GM12878 (cell line): ENCODE results near the gene PDXDC1. TPM values are rescaled to one million over a fixed set of nuclear protein-coding genes. Genes with fewer than 3 reads are reported as not detected.
A peak's percentile ranks its signal among the peaks of the same experiment; 100 is the strongest.
"Not testable (repeated sequence)": the region's sequence is repeated elsewhere in the genome, so short reads cannot be mapped to it uniquely, and the experiment has no call there.

Experiments
- ATAC-seq: fragments of 200-7000 bp; cut with Tn5 transposase; 3 replicates; pipeline ENCODE4 v1.9.1; 2020; ENCODE audit warnings: mild to moderate bottlenecking, moderate library complexity
- BruUV-seq: library from RNA; stranded (reverse); fragments of 400-500 nt; replicated peaks from 2 replicates; lab custom pipeline; 2021; lab: Mats Ljungman, UMichigan
- CTCF ChIA-PET: fragments of 300-600 bp; sonication (Branson Sonifier 250); formaldehyde crosslinking; extraction: SDS; loops from one replicate; lab custom pipeline; 2021; ENCODE audit warnings: inconsistent platforms; lab: Yijun Ruan, JAX
- POLR2A ChIA-PET: fragments of 350-600 bp; formaldehyde crosslinking; extraction: SDS; loops from one replicate; lab custom pipeline; 2021; ENCODE audit warnings: inconsistent platforms; lab: Charles Lee
- RAD21 ChIA-PET: fragments of 300-600 bp; sonication (Branson Sonifier 250); formaldehyde crosslinking; loops from one replicate; lab custom pipeline; 2023; ENCODE audit warnings: antibody characterized with exemption; ENCODE audit not compliant: unreplicated experiment; lab: Charles Lee
- SMC1A ChIA-PET: fragments of 300-600 bp; sonication (Branson Sonifier 250); formaldehyde crosslinking; loops from one replicate; lab custom pipeline; 2023; ENCODE audit not compliant: unreplicated experiment, uncharacterized antibody; lab: Charles Lee
- DNase-seq: peaks from one replicate; pipeline ENCODE4 v3.0.0-alpha.2; 2011; ENCODE audit warnings: low read depth, low spot score
- FAIRE-seq: peaks from 3 replicates; lab custom pipeline; 2011; peaks lifted over from hg19 to GRCh38; lab: Jason Lieb, UNC
- H2AFZ ChIP-seq: 2 replicates; pipeline ENCODE4 v1.6.0; 2011; ENCODE audit warnings: low read depth, low read length, control low read depth; ENCODE audit not compliant: control insufficient read depth
- H3K27ac ChIP-seq: 2 replicates; pipeline ENCODE4 v1.5.1; 2011; ENCODE audit warnings: control low read depth; ENCODE audit not compliant: control insufficient read depth, insufficient read depth
- H3K27me3 ChIP-seq, 2 experiments: replicated peaks in 1 of 2; 2 replicates each; pipeline versions ENCODE4 v1.6.0 to v1.6.1; 2011; ENCODE audit warnings: low read length in 1 of 2; ENCODE audit not compliant: control insufficient read depth in 2 of 2, insufficient read depth in 2 of 2
- H3K36me3 ChIP-seq, 2 experiments: 2 replicates each; pipeline ENCODE4 v1.5.1; 2011; ENCODE audit warnings: low read length in 1 of 2; ENCODE audit not compliant: control insufficient read depth in 2 of 2, insufficient read depth in 2 of 2
- H3K4me1 ChIP-seq: 2 replicates; pipeline ENCODE4 v1.6.1; 2011; ENCODE audit warnings: mild to moderate bottlenecking, low read length, moderate library complexity, mixed read lengths; ENCODE audit not compliant: control insufficient read depth, insufficient read depth
- H3K4me2 ChIP-seq: 2 replicates; pipeline ENCODE4 v1.6.0; 2011; ENCODE audit warnings: control low read depth; ENCODE audit not compliant: control insufficient read depth, insufficient read depth
- H3K4me3 ChIP-seq: fragments of 200-600 bp; sonication (generic); 2 replicates; pipeline ENCODE4 v1.5.1; 2016
- H3K79me2 ChIP-seq: 2 replicates; pipeline ENCODE4 v1.6.0; 2011; ENCODE audit warnings: low read length; ENCODE audit not compliant: control insufficient read depth, insufficient read depth
- H3K9ac ChIP-seq: 2 replicates; pipeline ENCODE4 v1.8.0; 2011; ENCODE audit warnings: low read length, control low read depth, mixed read lengths; ENCODE audit not compliant: control insufficient read depth, insufficient read depth
- H3K9me3 ChIP-seq: replicated peaks from 3 replicates; pipeline ENCODE4 v1.5.1; 2011; ENCODE audit warnings: mild to moderate bottlenecking, low read length; ENCODE audit not compliant: control insufficient read depth, insufficient read depth
- H4K20me1 ChIP-seq: 2 replicates; pipeline ENCODE4 v1.6.0; 2011; ENCODE audit not compliant: control insufficient read depth, insufficient read depth
- CTCF ChIP-seq, 3 experiments: IDR thresholded peaks in 2 of 3; conservative IDR thresholded peaks in 1 of 3; 2 replicates each; pipeline ENCODE4 v1.5.1; 2011; ENCODE audit warnings: low read depth in 3 of 3, low read length in 3 of 3, mild to moderate bottlenecking in 3 of 3, control low read depth in 2 of 3, moderate library complexity in 2 of 3, inconsistent platforms in 1 of 3, mixed read lengths in 1 of 3; ENCODE audit not compliant: control insufficient read depth in 2 of 3, insufficient read depth in 1 of 3; ENCODE audit errors: extremely low read depth in 1 of 3
- NFYB ChIP-seq: IDR thresholded peaks from 2 replicates; pipeline ENCODE4 v1.6.1; 2011; ENCODE audit warnings: low read depth, mild to moderate bottlenecking, low read length, improper control_type of control experiment, moderate library complexity; ENCODE audit not compliant: insufficient read depth
- PBX3 ChIP-seq: IDR thresholded peaks from 2 replicates; pipeline ENCODE4 v1.6.1; 2011; ENCODE audit warnings: mild to moderate bottlenecking, low read depth, low read length, moderate library complexity; ENCODE audit not compliant: insufficient replicate concordance
- PKNOX1 ChIP-seq: fragments of 450-650 bp; IDR thresholded peaks from 2 replicates; pipeline ENCODE4 v1.6.1; 2016; ENCODE audit warnings: mild to moderate bottlenecking
- RAD21 ChIP-seq: IDR thresholded peaks from 2 replicates; pipeline ENCODE4 v1.6.1; 2011; ENCODE audit warnings: mild to moderate bottlenecking, low read depth, low read length, moderate library complexity; ENCODE audit not compliant: insufficient read depth
- SP1 ChIP-seq: IDR thresholded peaks from one replicate; pipeline ENCODE4 v1.6.1; 2011; ENCODE audit warnings: low read depth, low read length
- WGBS: methylation state at CpG from one replicate; pipeline ENCODE4 v1.1.6; 2016; ENCODE audit warnings: low lambda C conversion rate; ENCODE audit not compliant: insufficient replicate concordance, insufficient coverage; ENCODE audit errors: missing lambda C conversion rate; 5-methylcytosine and 5-hydroxymethylcytosine counted together
- in situ Hi-C: fragments of 300-500 bp; cut with MboI; formaldehyde crosslinking; loops from 9 replicates; pipeline ENCODE4 v1.14.3; 2018; ENCODE audit warnings: mixed read lengths
- intact Hi-C: fragments of 100-400 bp; cut with micrococcal nuclease; formaldehyde crosslinking; loops from one replicate; pipeline ENCODE4 v1.14.2; 2022; ENCODE audit not compliant: unreplicated experiment
- polyA plus RNA-seq, 11 experiments: library from polyadenylated mRNA; depleted of rRNA in 4 of 11; unstranded in 6 of 11; stranded (reverse) in 5 of 11; fragments of >200 nt; fragmentation: Nextera tagmentation in 4 of 11; fragmentation: Illumina TruSeq in 1 of 11; extraction: Ambion mirVana in 4 of 11; extraction: Trizol in 1 of 11; gene quantifications; 1 replicate in 1 of 11; 2 replicates in 10 of 11; pipeline versions ENCODE4 v1.2.1 to v1.2.3, GENCODE V29; 2011 to 2016; ENCODE audit warnings: inconsistent platforms in 2 of 11, missing spikeins in 2 of 11, low read depth in 1 of 11
- total RNA-seq, 4 experiments: library from RNA; depleted of rRNA in 3 of 4; stranded (reverse); fragments of >200 nt in 3 of 4; fragmentation: Illumina TruSeq in 1 of 4; extraction: Trizol in 1 of 4; gene quantifications; 2 replicates each; pipeline versions ENCODE4 v1.2.1 to v1.2.3, GENCODE V29; 2013 to 2021

The PDXDC1 gene
- total and polyA plus RNA-seq, 10 of the 15 experiments (the other 5 are each of a cell fraction or from before 2014, with no cell fraction given) = 6.1 to 78.2 (median 53.8) TPM

- H3K9ac ChIP-seq, H2AFZ ChIP-seq, BruUV-seq, FAIRE-seq, intact Hi-C loops, POLR2A ChIA-PET, in situ Hi-C loops, H3K4me2 ChIP-seq, H3K79me2 ChIP-seq, H3K27ac ChIP-seq, SMC1A ChIA-PET, H3K27me3 ChIP-seq, H3K4me3 ChIP-seq, H4K20me1 ChIP-seq, RAD21 ChIA-PET, H3K9me3 ChIP-seq, CTCF ChIA-PET, DNase-seq, H3K4me1 ChIP-seq: not testable (repeated sequence)
- 10% methylated on average over 4 of the region's 4 CpGs for WGBS
- peak; percentile 56; the same call in 1 of the 2 replicates for TF ChIP-seq NFYB
- TF ChIP-seq RAD21 = peak; percentile 44; the same call in 1 of the 2 replicates
- peak; percentile 50 for TF ChIP-seq SP1
- peak; percentile 46 to 50 (median 49); a peak in 5 of 6 replicates for TF ChIP-seq CTCF (IDR thresholded peaks at IDR 0.05 in 2 of 3, conservative IDR thresholded peaks at IDR 0.05 in 1 of 3; ENCODE audit: control insufficient read depth in 2 of 3, extremely low read depth in 1 of 3, insufficient read depth in 1 of 3, low read depth in 3 of 3, low read length in 3 of 3)
- peak; percentile 93 for TF ChIP-seq PKNOX1
- peak; percentile 86 for TF ChIP-seq PBX3
- H3K36me3 ChIP-seq = peaks cover 6 to 18% of the 10 kb centered on the region in 2 experiments
- peak; percentile 99 for ATAC-seq
Measured at GRCh38 chr16:15022194-15022593, 47.4 kb downstream of the PDXDC1 start.

GRCh38 chr16:15023381-15024077 is 48.7 kb downstream of the PDXDC1 start:
- H4K20me1 ChIP-seq, H3K27me3 ChIP-seq, H3K4me1 ChIP-seq, ATAC-seq, H3K4me2 ChIP-seq, FAIRE-seq, POLR2A ChIA-PET, intact Hi-C loops, SMC1A ChIA-PET, H3K9me3 ChIP-seq, BruUV-seq, H2AFZ ChIP-seq, CTCF ChIA-PET, H3K27ac ChIP-seq, in situ Hi-C loops, H3K4me3 ChIP-seq, H3K9ac ChIP-seq, RAD21 ChIA-PET, DNase-seq, H3K79me2 ChIP-seq: not testable (repeated sequence)
- 92% methylated on average over 13 of the region's 13 CpGs for WGBS
- peaks cover 9 to 18% of the 10 kb centered on the region in 2 experiments for H3K36me3 ChIP-seq
